H1 (cell line): ENCODE measurements around the gene MCC. TPM values are rescaled to one million over a fixed set of nuclear protein-coding genes. Genes with fewer than 3 reads are reported as not detected.

Source experiments
- CTCF ChIA-PET: fragments of 300-600 bp; sonication (Branson Sonifier 250); formaldehyde crosslinking; loops from one replicate; lab custom pipeline; 2021; ENCODE audit not compliant: partially characterized antibody; lab: Charles Lee
- POLR2A ChIA-PET: fragments of 300-600 bp; sonication (Branson Sonifier 250); formaldehyde crosslinking; loops from one replicate; lab custom pipeline; 2021; ENCODE audit warnings: inconsistent platforms; ENCODE audit not compliant: partially characterized antibody; lab: Charles Lee
- DNase-seq, 2 experiments: peaks; one replicate each; pipeline versions ENCODE4 v3.0.0 to v3.0.0-alpha.2; 2010 to 2022; ENCODE audit warnings: low spot score in 2 of 2, low read depth in 1 of 2, mixed read lengths in 1 of 2
- FAIRE-seq: peaks from 2 replicates; lab custom pipeline; 2011; peaks lifted over from hg19 to GRCh38; lab: Jason Lieb, UNC
- H2AFZ ChIP-seq: 2 replicates; pipeline ENCODE4 v1.8.1; 2012; ENCODE audit warnings: low read length, inconsistent platforms
- H2AK5ac ChIP-seq: 2 replicates; pipeline ENCODE4 v1.6.1; 2013; ENCODE audit warnings: low read depth, low read length
- H2BK120ac ChIP-seq: replicated peaks from 2 replicates; pipeline ENCODE3; 2013; ENCODE audit warnings: low read depth, low read length, inconsistent platforms
- H2BK12ac ChIP-seq: 2 replicates; pipeline ENCODE4 v1.6.1; 2013; ENCODE audit warnings: low read depth, low read length
- H2BK15ac ChIP-seq: 2 replicates; pipeline ENCODE4 v1.6.1; 2013; ENCODE audit warnings: low read length
- H2BK20ac ChIP-seq: 2 replicates; pipeline ENCODE4 v1.6.1; 2013; ENCODE audit warnings: low read length
- H2BK5ac ChIP-seq: 2 replicates; pipeline ENCODE4 v1.6.1; 2013; ENCODE audit warnings: low read depth, low read length
- H3K14ac ChIP-seq: 2 replicates; pipeline ENCODE4 v1.6.1; 2013; ENCODE audit warnings: inconsistent platforms; ENCODE audit not compliant: insufficient read length
- H3K18ac ChIP-seq: 2 replicates; pipeline ENCODE4 v1.6.1; 2013; ENCODE audit warnings: low read length; ENCODE audit errors: extremely low read depth
- H3K23ac ChIP-seq: 2 replicates; pipeline ENCODE4 v1.6.1; 2013; ENCODE audit warnings: inconsistent platforms; ENCODE audit not compliant: insufficient read length
- H3K23me2 ChIP-seq: 2 replicates; pipeline ENCODE4 v1.6.1; 2013; ENCODE audit warnings: low read depth, low read length
- H3K27ac ChIP-seq: 2 replicates; pipeline ENCODE4 v1.6.1; 2011; ENCODE audit warnings: low read depth, low read length, inconsistent platforms
- H3K27me3 ChIP-seq, 4 experiments: replicated peaks in 1 of 4; 1 replicate in 1 of 4; 2 replicates in 3 of 4; pipeline versions ENCODE4 v1.6.1 to v1.8.1; 2011 to 2013; ENCODE audit warnings: low read length in 3 of 4, mild to moderate bottlenecking in 3 of 4, inconsistent platforms in 2 of 4, mixed read lengths in 2 of 4, moderate library complexity in 1 of 4; ENCODE audit not compliant: control insufficient read depth in 3 of 4, insufficient read depth in 3 of 4; ENCODE audit errors: extremely low read depth in 1 of 4
- H3K36me3 ChIP-seq, 4 experiments: 2 replicates each; pipeline versions ENCODE4 v1.6.1 to v1.8.1; 2011 to 2013; ENCODE audit warnings: mild to moderate bottlenecking in 4 of 4, low read length in 3 of 4, moderate library complexity in 2 of 4, control low read depth in 1 of 4, inconsistent platforms in 1 of 4; ENCODE audit not compliant: insufficient read depth in 4 of 4, control insufficient read depth in 2 of 4
- H3K4ac ChIP-seq: replicated peaks from 2 replicates; pipeline ENCODE3; 2013; ENCODE audit warnings: low read length, low read depth, mixed read lengths, inconsistent platforms; ENCODE audit not compliant: insufficient read length
- H3K4me1 ChIP-seq, 4 experiments: replicated peaks in 1 of 4; 1 replicate in 1 of 4; 2 replicates in 3 of 4; pipeline versions ENCODE4 v1.6.1 to v1.8.1; 2011 to 2013; ENCODE audit warnings: low read length in 3 of 4, inconsistent platforms in 2 of 4, mixed read lengths in 1 of 4; ENCODE audit not compliant: insufficient read depth in 4 of 4, control insufficient read depth in 3 of 4
- H3K4me2 ChIP-seq, 2 experiments: 2 replicates each; pipeline versions ENCODE4 v1.6.1 to v1.8.1; 2011 to 2013; ENCODE audit warnings: low read depth in 2 of 2, low read length in 2 of 2, control low read depth in 1 of 2, inconsistent platforms in 1 of 2, mild to moderate bottlenecking in 1 of 2; ENCODE audit not compliant: insufficient read depth in 1 of 2
- H3K4me3 ChIP-seq, 4 experiments: fragments of 200-600, 300-600 bp in 1 of 4; sonication (generic), shearing (Covaris generic), sonication (Bioruptor Twin) in 1 of 4; 2 replicates each; pipeline versions ENCODE4 v1.5.1 to v1.8.1; 2011 to 2016; ENCODE audit warnings: low read length in 4 of 4, low read depth in 3 of 4, control low read depth in 2 of 4, inconsistent platforms in 2 of 4, mild to moderate bottlenecking in 2 of 4, mixed read lengths in 1 of 4, moderate library complexity in 1 of 4; ENCODE audit not compliant: insufficient read depth in 2 of 4; ENCODE audit errors: extremely low read depth in 1 of 4
- H3K56ac ChIP-seq: replicated peaks from 2 replicates; pipeline ENCODE3; 2013; ENCODE audit warnings: low read depth, mild to moderate bottlenecking, mixed read lengths, low read length, inconsistent platforms; ENCODE audit not compliant: insufficient read length
- H3K79me1 ChIP-seq: 2 replicates; pipeline ENCODE4 v1.6.1; 2013; ENCODE audit warnings: low read depth, low read length, control low read depth
- H3K79me2 ChIP-seq, 2 experiments: 2 replicates each; pipeline versions ENCODE4 v1.6.1 to v1.8.1; 2012 to 2013; ENCODE audit warnings: low read length in 2 of 2, mild to moderate bottlenecking in 2 of 2, inconsistent platforms in 1 of 2; ENCODE audit not compliant: insufficient read depth in 2 of 2, control insufficient read depth in 1 of 2
- H3K9ac ChIP-seq, 4 experiments: replicated peaks in 1 of 4; 1 replicate in 1 of 4; 2 replicates in 3 of 4; pipeline versions ENCODE4 v1.6.1 to v1.8.1; 2011 to 2013; ENCODE audit warnings: low read depth in 3 of 4, low read length in 3 of 4, control low read depth in 2 of 4, mild to moderate bottlenecking in 2 of 4, moderate library complexity in 2 of 4, inconsistent platforms in 1 of 4; ENCODE audit errors: extremely low read depth in 1 of 4
- H3K9me3 ChIP-seq, 2 experiments: 2 replicates each; pipeline versions ENCODE4 v1.6.1 to v1.8.1; 2012 to 2013; ENCODE audit warnings: mild to moderate bottlenecking in 2 of 2, moderate library complexity in 2 of 2, control low read depth in 1 of 2, inconsistent platforms in 1 of 2, low read depth in 1 of 2, low read length in 1 of 2, mixed read lengths in 1 of 2; ENCODE audit not compliant: insufficient read depth in 2 of 2
- H4K20me1 ChIP-seq, 2 experiments: replicated peaks in 1 of 2; 2 replicates each; pipeline versions ENCODE3 to v1.8.1; 2011 to 2013; ENCODE audit warnings: inconsistent platforms in 2 of 2, low read length in 2 of 2, mild to moderate bottlenecking in 1 of 2; ENCODE audit not compliant: insufficient read depth in 2 of 2, control insufficient read depth in 1 of 2
- H4K5ac ChIP-seq: 2 replicates; pipeline ENCODE4 v1.6.1; 2013; ENCODE audit warnings: low read length, low read depth, mixed read lengths, inconsistent platforms; ENCODE audit not compliant: insufficient read length
- H4K8ac ChIP-seq: 2 replicates; pipeline ENCODE4 v1.8.0; 2013; ENCODE audit warnings: mild to moderate bottlenecking, moderate library complexity, low read length, inconsistent platforms; ENCODE audit not compliant: insufficient read depth; ENCODE audit errors: extremely low read depth
- H4K91ac ChIP-seq: replicated peaks from 2 replicates; pipeline ENCODE3; 2013; ENCODE audit warnings: low read length, mixed read lengths, inconsistent platforms; ENCODE audit not compliant: insufficient read length
- CEBPB ChIP-seq: IDR thresholded peaks from 2 replicates; pipeline ENCODE4 v1.6.1; 2012; ENCODE audit warnings: low read depth, low read length
- CHD1 ChIP-seq: IDR thresholded peaks from 2 replicates; pipeline ENCODE4 v1.6.1; 2012; ENCODE audit warnings: low read depth, low read length, improper control_type of control experiment
- CREB1 ChIP-seq: IDR thresholded peaks from 2 replicates; pipeline ENCODE4 v1.6.1; 2012; ENCODE audit warnings: inconsistent platforms
- E2F6 ChIP-seq: IDR thresholded peaks from 2 replicates; pipeline ENCODE4 v1.6.1; 2012; ENCODE audit warnings: inconsistent platforms
- GABPA ChIP-seq: IDR thresholded peaks from 2 replicates; pipeline ENCODE4 v1.6.1; 2011; ENCODE audit warnings: mild to moderate bottlenecking, low read length, moderate library complexity, borderline replicate concordance; ENCODE audit not compliant: insufficient read depth
- KDM1A ChIP-seq: fragments of 200-600, 300-600 bp; sonication (generic); IDR thresholded peaks from 2 replicates; pipeline ENCODE4 v1.7.1; 2016; ENCODE audit warnings: mild to moderate bottlenecking, low read length, borderline replicate concordance
- MAFK ChIP-seq: IDR thresholded peaks from 2 replicates; pipeline ENCODE4 v1.6.1; 2012; ENCODE audit warnings: low read depth, mild to moderate bottlenecking, improper control_type of control experiment, low read length
- POLR2A ChIP-seq, 2 experiments: IDR thresholded peaks; 1 replicate in 1 of 2; 2 replicates in 1 of 2; pipeline ENCODE4 v1.6.1; 2011; ENCODE audit warnings: low read depth in 2 of 2, low read length in 2 of 2, mild to moderate bottlenecking in 2 of 2; ENCODE audit errors: control extremely low read depth in 1 of 2
- POLR2AphosphoS5 ChIP-seq: IDR thresholded peaks from 2 replicates; pipeline ENCODE4 v1.6.1; 2011; ENCODE audit warnings: low read depth, low read length
- POU5F1 ChIP-seq: IDR thresholded peaks from 2 replicates; pipeline ENCODE4 v1.6.1; 2011; ENCODE audit warnings: low read depth, mild to moderate bottlenecking, low read length, moderate library complexity
- RNF2 ChIP-seq: fragments of 200-900, 300-1000 bp; sonication (generic); IDR thresholded peaks from 2 replicates; pipeline ENCODE4 v1.7.1; 2016; ENCODE audit warnings: borderline replicate concordance, low read depth, mild to moderate bottlenecking, antibody characterized with exemption, low read length; ENCODE audit not compliant: poor library complexity, severe bottlenecking; ENCODE audit errors: missing control alignments
- SAP30 ChIP-seq: fragments of 300-600 bp; sonication (generic); IDR thresholded peaks from 2 replicates; pipeline ENCODE4 v1.7.1; 2012; ENCODE audit warnings: low read length, moderate library complexity, mild to moderate bottlenecking, inconsistent platforms; ENCODE audit not compliant: insufficient read depth, insufficient replicate concordance
- SIN3A ChIP-seq, 2 experiments: IDR thresholded peaks in 1 of 2; conservative IDR thresholded peaks in 1 of 2; 2 replicates each; pipeline ENCODE4 v1.6.1; 2011 to 2012; ENCODE audit warnings: low read length in 2 of 2, improper control_type of control experiment in 1 of 2, low read depth in 1 of 2, mild to moderate bottlenecking in 1 of 2
- TAF7 ChIP-seq: optimal IDR thresholded peaks from 2 replicates; pipeline ENCODE3; 2011; ENCODE audit warnings: low read depth, mild to moderate bottlenecking, inconsistent platforms, low read length, moderate library complexity, borderline replicate concordance
- WGBS, 2 experiments: shearing (Covaris generic) in 1 of 2; methylation state at CpG; one replicate each; pipeline versions ENCODE4 v1.1.6 to v1.1.7; 2013 to 2015; ENCODE audit warnings: low lambda C conversion rate in 2 of 2, mixed read lengths in 2 of 2, inconsistent platforms in 1 of 2, low coverage in 1 of 2, missing lambda C conversion rate in 1 of 2; ENCODE audit not compliant: insufficient replicate concordance in 2 of 2, insufficient coverage in 1 of 2, insufficient read length in 1 of 2; ENCODE audit errors: extremely low coverage in 1 of 2, missing lambda C conversion rate in 1 of 2; 5-methylcytosine and 5-hydroxymethylcytosine counted together
- polyA plus RNA-seq, 7 experiments: library from polyadenylated mRNA; depleted of rRNA in 3 of 7; stranded (reverse) in 5 of 7; unstranded in 2 of 7; fragments of >200 nt in 5 of 7; fragments of 200-250 nt in 2 of 7; gene quantifications; 1 replicate in 5 of 7; 2 replicates in 1 of 7; 4 replicates in 1 of 7; pipeline versions ENCODE4 v1.2.1 to v1.2.3, GENCODE V29; 2011 to 2013; ENCODE audit warnings: missing spikeins in 2 of 7, mixed read lengths in 2 of 7
- total RNA-seq: library from RNA; stranded (reverse); fragmentation: NEBNext Ultra II Directional; extraction: Animal tissue kit (Norgen Biotek cat#: 25700); gene quantifications from 2 replicates; pipeline ENCODE4 v1.2.1, GENCODE V29; 2021

MCC gene
- total and polyA plus RNA-seq, 2 of the 8 experiments (the other 6 are each of a cell fraction or from before 2014, with no cell fraction given) = 2.6 to 18.3 TPM

- no peak overlapping the region for H2BK20ac ChIP-seq
- no peak overlapping the region for H3K4ac ChIP-seq
- no peak overlapping the region for H3K9ac ChIP-seq
- 88% methylated on average over 5 of the region's 5 CpGs; no CpG with 5 or more reads in 1 of the 2 experiments for WGBS, 2 experiments
- no peak overlapping the region for H3K18ac ChIP-seq
- ChIA-PET POLR2A (no interaction called here), CTCF (no interaction called here)
- H2BK5ac ChIP-seq = no peak overlapping the region
- no peak overlapping the region for H2AFZ ChIP-seq
- FAIRE-seq = no peak
- H3K4me2 ChIP-seq = no peak overlapping the region
- H3K27ac ChIP-seq = no peak overlapping the region
- no peak overlapping the region for H3K4me3 ChIP-seq
- H3K23ac ChIP-seq = no peak overlapping the region
- H3K23me2 ChIP-seq = no peaks in the 10 kb centered on the region
- no peak overlapping the region for H4K91ac ChIP-seq
- H2BK15ac ChIP-seq = no peak overlapping the region
- H3K14ac ChIP-seq = no peak overlapping the region
- peaks cover 0 to under 1% (median 0%) of the 10 kb centered on the region in 4 experiments; a peak in 1 of 7 replicates for H3K27me3 ChIP-seq
- no peaks in the 10 kb centered on the region for H3K36me3 ChIP-seq
- no peaks in the 10 kb centered on the region for H3K79me2 ChIP-seq
- H3K9me3 ChIP-seq = no peaks in the 10 kb centered on the region
- no peak overlapping the region for H2AK5ac ChIP-seq
- no peaks in the 10 kb centered on the region for H4K20me1 ChIP-seq
- no peaks in the 10 kb centered on the region; a peak in 1 of 7 replicates for H3K4me1 ChIP-seq
- no peaks in the 10 kb centered on the region for H3K79me1 ChIP-seq
- H4K5ac ChIP-seq = no peak overlapping the region
- H2BK120ac ChIP-seq = no peak overlapping the region
- no peak overlapping the region for H2BK12ac ChIP-seq
- H3K56ac ChIP-seq = no peak overlapping the region
- no peak for DNase-seq
- H4K8ac ChIP-seq = no peak overlapping the region
- no peak for TF ChIP-seq RNF2
- TF ChIP-seq CREB1 = no peak
- TF ChIP-seq GABPA = no peak
- no peak for TF ChIP-seq MAFK
- no peak for TF ChIP-seq CEBPB
- no peak for TF ChIP-seq E2F6
- no peak for TF ChIP-seq KDM1A
- no peak for TF ChIP-seq POU5F1
- TF ChIP-seq POLR2A (IDR thresholded peaks at IDR 0.05; ENCODE audit: control extremely low read depth in 1 of 2, low read depth in 2 of 2, low read length in 2 of 2) = no peak
- no peak for TF ChIP-seq SAP30
- TF ChIP-seq CHD1 = no peak
- no peak for TF ChIP-seq TAF7
- no peak for TF ChIP-seq SIN3A (conservative IDR thresholded peaks at IDR 0.05 in 1 of 2, IDR thresholded peaks at IDR 0.05 in 1 of 2; ENCODE audit: low read depth in 1 of 2, low read length in 2 of 2)
- no peak for TF ChIP-seq POLR2AphosphoS5
These were observed 8.0 kb downstream of the MCC start for GRCh38 chr5:113480243-113480642.
